Mesenchymal stem cell (in vitro differentiated cells and primary cell): ENCODE measurements around the gene CXCL6.
A peak's percentile ranks its signal among the peaks of the same experiment; 100 is the strongest.

Experiments
- DNase-seq: peaks from one replicate; pipeline ENCODE4 v3.0.0-alpha.2; 2013
- H2AFZ ChIP-seq: one replicate; pipeline ENCODE4 v1.6.1; 2013; ENCODE audit warnings: low read depth, mild to moderate bottlenecking, control low read depth, inconsistent platforms, low read length, moderate library complexity
- H2AK5ac ChIP-seq: 2 replicates; pipeline ENCODE4 v1.6.1; 2013; ENCODE audit warnings: low read length, moderate library complexity, mild to moderate bottlenecking, inconsistent platforms; ENCODE audit not compliant: severe bottlenecking
- H2BK120ac ChIP-seq: one replicate; pipeline ENCODE4 v1.6.1; 2013; ENCODE audit warnings: low read depth, mild to moderate bottlenecking, inconsistent platforms, low read length, moderate library complexity
- H2BK12ac ChIP-seq, 2 experiments: one replicate each; pipeline ENCODE4 v1.6.1; 2013; ENCODE audit warnings: inconsistent platforms in 2 of 2, low read length in 2 of 2, mild to moderate bottlenecking in 2 of 2, moderate library complexity in 2 of 2, control low read depth in 1 of 2
- H2BK15ac ChIP-seq: one replicate; pipeline ENCODE4 v1.6.1; 2013; ENCODE audit warnings: mild to moderate bottlenecking, low read depth, inconsistent platforms; ENCODE audit not compliant: poor library complexity, severe bottlenecking
- H2BK5ac ChIP-seq: 2 replicates; pipeline ENCODE4 v1.6.1; 2013; ENCODE audit warnings: low read depth, mild to moderate bottlenecking, low read length, control low read depth, inconsistent platforms; ENCODE audit not compliant: poor library complexity, severe bottlenecking
- H3K14ac ChIP-seq, 2 experiments: one replicate each; pipeline ENCODE4 v1.6.1; 2013; ENCODE audit warnings: inconsistent platforms in 2 of 2, low read length in 2 of 2, control low read depth in 1 of 2, mild to moderate bottlenecking in 1 of 2, moderate library complexity in 1 of 2
- H3K18ac ChIP-seq, 2 experiments: one replicate each; pipeline ENCODE4 v1.6.1; 2013; ENCODE audit warnings: inconsistent platforms in 2 of 2, low read length in 2 of 2, control low read depth in 1 of 2, low read depth in 1 of 2, mild to moderate bottlenecking in 1 of 2
- H3K23ac ChIP-seq, 2 experiments: one replicate each; pipeline ENCODE4 v1.6.1; 2013; ENCODE audit warnings: inconsistent platforms in 2 of 2, low read length in 2 of 2, mild to moderate bottlenecking in 2 of 2, moderate library complexity in 2 of 2, control low read depth in 1 of 2
- H3K27ac ChIP-seq: 2 replicates; pipeline ENCODE4 v1.5.1; 2013; ENCODE audit warnings: mild to moderate bottlenecking, moderate library complexity, low read length, control low read depth, inconsistent platforms; ENCODE audit not compliant: poor library complexity, severe bottlenecking
- H3K27me3 ChIP-seq, 2 experiments: 2 replicates each; pipeline versions ENCODE4 v1.6.1 to v1.7.0; 2013; ENCODE audit warnings: low read length in 2 of 2, mild to moderate bottlenecking in 2 of 2, moderate library complexity in 2 of 2, control low read depth in 1 of 2, inconsistent platforms in 1 of 2; ENCODE audit not compliant: control insufficient read depth in 1 of 2, insufficient read depth in 1 of 2
- H3K36me3 ChIP-seq, 2 experiments: 2 replicates each; pipeline versions ENCODE4 v1.6.1 to v1.7.0; 2013; ENCODE audit warnings: low read length in 2 of 2, control low read depth in 1 of 2, inconsistent platforms in 1 of 2, low read depth in 1 of 2, mild to moderate bottlenecking in 1 of 2; ENCODE audit not compliant: insufficient read depth in 2 of 2, control insufficient read depth in 1 of 2
- H3K4ac ChIP-seq, 2 experiments: one replicate each; pipeline ENCODE4 v1.6.1; 2013; ENCODE audit warnings: inconsistent platforms in 2 of 2, low read length in 2 of 2, mild to moderate bottlenecking in 2 of 2, moderate library complexity in 2 of 2, control low read depth in 1 of 2, low read depth in 1 of 2
- H3K4me1 ChIP-seq: 2 replicates; pipeline ENCODE4 v1.6.1; 2013; ENCODE audit warnings: low read depth, low read length, control low read depth; ENCODE audit not compliant: control insufficient read depth, insufficient read depth
- H3K4me2 ChIP-seq: 2 replicates; pipeline ENCODE4 v1.6.1; 2013; ENCODE audit warnings: low read length, mild to moderate bottlenecking, inconsistent platforms; ENCODE audit not compliant: poor library complexity, severe bottlenecking
- H3K4me3 ChIP-seq, 2 experiments: 2 replicates each; pipeline versions ENCODE4 v1.5.1 to v1.7.0; 2013; ENCODE audit warnings: low read length in 2 of 2, mild to moderate bottlenecking in 2 of 2, control low read depth in 1 of 2, low read depth in 1 of 2; ENCODE audit not compliant: insufficient read depth in 1 of 2
- H3K79me1 ChIP-seq: replicated peaks from 2 replicates; pipeline ENCODE4 v1.6.1; 2013; ENCODE audit warnings: mild to moderate bottlenecking, control low read depth, low read length, inconsistent platforms; ENCODE audit not compliant: poor library complexity, severe bottlenecking
- H3K9ac ChIP-seq: 2 replicates; pipeline ENCODE4 v1.7.0; 2013; ENCODE audit warnings: mild to moderate bottlenecking, low read length, moderate library complexity
- H3K9me3 ChIP-seq: 2 replicates; pipeline ENCODE4 v1.7.0; 2013; ENCODE audit warnings: mild to moderate bottlenecking, low read length; ENCODE audit not compliant: control insufficient read depth
- H4K8ac ChIP-seq: one replicate; pipeline ENCODE4 v1.6.1; 2013; ENCODE audit warnings: inconsistent platforms, mild to moderate bottlenecking, low read length, moderate library complexity
- H4K91ac ChIP-seq: one replicate; pipeline ENCODE4 v1.6.1; 2013; ENCODE audit warnings: mild to moderate bottlenecking, low read length, inconsistent platforms
- WGBS: methylation state at CpG from one replicate; pipeline ENCODE4 v1.1.7; 2013; ENCODE audit warnings: mixed read lengths; 5-methylcytosine and 5-hydroxymethylcytosine counted together

CXCL6 gene

DNA sequence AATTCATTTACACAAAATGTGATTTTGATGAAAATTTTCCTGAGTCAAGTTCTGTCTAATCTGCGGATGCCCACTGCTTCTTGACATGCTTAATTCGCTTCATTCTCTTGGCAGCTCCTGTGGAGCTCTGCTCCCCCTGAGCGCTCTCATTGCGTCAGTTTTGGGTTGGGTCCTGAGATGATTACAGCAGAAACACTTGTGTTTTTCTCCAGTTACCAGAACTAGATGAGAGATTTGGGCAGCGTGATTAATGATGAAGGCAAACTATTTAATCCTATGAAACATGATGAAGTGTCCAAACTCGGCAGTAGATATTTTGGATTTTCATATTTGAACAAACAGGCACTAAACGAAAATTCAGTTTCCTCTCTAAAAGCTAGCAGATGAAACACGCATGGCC is 28.5 kb downstream of the CXCL6 start:
- H4K91ac ChIP-seq: no peak overlapping the region
- no peaks in the 10 kb centered on the region for H3K79me1 ChIP-seq
- no peak overlapping the region for H3K4me3 ChIP-seq
- H2AFZ ChIP-seq: no peak overlapping the region
- H3K27me3 ChIP-seq: no peaks in the 10 kb centered on the region
- H3K4me1 ChIP-seq: peaks cover 6% of the 10 kb centered on the region
- H4K8ac ChIP-seq: no peak overlapping the region
- peak overlapping the region in 1 of 2 experiments; percentile 7 for H3K4ac ChIP-seq
- no peak overlapping the region for H3K4me2 ChIP-seq
- no peak overlapping the region for H3K23ac ChIP-seq
- H3K14ac ChIP-seq: no peak overlapping the region
- no peaks in the 10 kb centered on the region for H3K9me3 ChIP-seq
- no peak overlapping the region for H2BK5ac ChIP-seq
- no peak overlapping the region for H2BK12ac ChIP-seq
- no peak overlapping the region for H2BK15ac ChIP-seq
- no peak overlapping the region for H3K27ac ChIP-seq
- H3K36me3 ChIP-seq: no peaks in the 10 kb centered on the region
- no peak for DNase-seq
- no peak overlapping the region for H3K9ac ChIP-seq
- no peak overlapping the region for H2AK5ac ChIP-seq
- H3K18ac ChIP-seq: peak overlapping the region in 1 of 2 experiments; percentile 67
- WGBS: 97% methylated on average over 8 of the region's 8 CpGs
- no peak overlapping the region for H2BK120ac ChIP-seq

DNA sequence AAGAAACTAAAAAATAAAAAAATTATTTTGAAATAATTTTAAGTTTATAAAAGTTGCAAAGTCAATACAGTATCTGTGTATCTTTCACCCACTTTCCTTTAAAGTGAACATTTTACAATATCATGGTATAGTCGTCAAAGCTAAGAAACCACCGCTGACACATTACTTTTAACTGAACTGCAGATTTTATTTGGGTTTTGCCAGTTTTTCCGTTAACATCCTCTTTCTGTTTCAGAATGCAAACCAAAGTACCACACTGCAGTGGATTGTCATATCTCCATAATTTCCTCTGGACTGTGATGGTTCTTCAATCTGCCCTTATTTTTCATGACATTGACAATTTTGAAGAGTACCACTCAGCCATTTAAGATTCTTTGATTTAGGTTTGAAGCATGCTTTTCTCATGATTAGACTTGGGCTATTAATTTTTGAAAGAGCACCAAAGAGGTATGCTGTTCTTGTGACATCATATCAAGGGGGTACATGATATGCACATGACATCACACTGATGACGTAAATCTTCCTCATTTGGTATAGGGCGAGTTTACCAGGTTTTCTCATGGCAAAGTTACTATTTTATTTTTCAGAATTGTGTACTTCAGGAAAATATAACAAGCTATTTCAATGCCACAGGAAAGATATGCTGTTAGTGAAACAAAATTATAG is 29.1 kb downstream of the CXCL6 start:
- Histone ChIP-seq H3K27me3 (no peaks in the 10 kb centered on the region), H4K91ac (no peak overlapping the region), H3K4me3 (no peak overlapping the region), H3K36me3 (no peaks in the 10 kb centered on the region), H3K79me1 (no peaks in the 10 kb centered on the region), H3K9ac (no peak overlapping the region), H2BK120ac (no peak overlapping the region), H3K23ac (no peak overlapping the region), H3K18ac (no peak overlapping the region), H3K4ac (no peak overlapping the region), H3K9me3 (no peaks in the 10 kb centered on the region), H3K14ac (no peak overlapping the region), H2BK15ac (no peak overlapping the region), H2BK5ac (no peak overlapping the region), H2AFZ (no peak overlapping the region), H3K27ac (no peak overlapping the region), H2AK5ac (no peak overlapping the region), H3K4me2 (no peak overlapping the region), H2BK12ac (peak overlapping the region in 1 of 2 experiments; percentile 29), H4K8ac (no peak overlapping the region), H3K4me1 (peaks cover 6% of the 10 kb centered on the region)
- DNase-seq: no peak
- 98% methylated on average over 4 of the region's 5 CpGs for WGBS

DNA sequence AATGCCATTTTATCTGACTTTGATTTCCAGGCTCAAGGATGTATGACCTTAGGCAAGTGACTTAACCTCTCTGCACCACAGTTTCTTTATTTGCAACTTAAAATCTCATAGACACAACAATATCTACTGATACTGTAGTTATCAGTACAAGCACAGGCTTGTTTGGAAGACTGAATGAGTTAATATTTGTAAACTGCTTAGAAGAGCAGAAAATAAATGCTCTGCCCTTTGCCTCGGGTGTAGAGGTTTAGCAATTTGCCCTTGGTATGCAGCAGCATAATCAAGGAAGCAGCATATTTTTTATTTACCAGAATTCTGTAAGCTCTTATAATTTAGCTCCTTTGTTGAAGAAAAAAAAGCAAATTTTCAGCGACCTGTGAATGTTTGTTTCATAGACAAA is 29.8 kb downstream of the CXCL6 start:
- H2BK120ac ChIP-seq: no peak overlapping the region
- no peak overlapping the region for H3K27ac ChIP-seq
- no peak overlapping the region for H2BK5ac ChIP-seq
- H3K23ac ChIP-seq: no peak overlapping the region
- no peak overlapping the region for H2AK5ac ChIP-seq
- H3K27me3 ChIP-seq: no peaks in the 10 kb centered on the region
- H3K4me3 ChIP-seq: no peak overlapping the region
- H3K79me1 ChIP-seq: no peaks in the 10 kb centered on the region
- H3K4ac ChIP-seq: no peak overlapping the region
- H3K36me3 ChIP-seq: no peaks in the 10 kb centered on the region
- DNase-seq: no peak
- no peaks in the 10 kb centered on the region for H3K9me3 ChIP-seq
- no peak overlapping the region for H3K14ac ChIP-seq
- peaks cover 6% of the 10 kb centered on the region for H3K4me1 ChIP-seq
- no peak overlapping the region for H4K91ac ChIP-seq
- H3K9ac ChIP-seq: no peak overlapping the region
- H2AFZ ChIP-seq: no peak overlapping the region
- H2BK12ac ChIP-seq: no peak overlapping the region
- H2BK15ac ChIP-seq: no peak overlapping the region
- WGBS: no CpG with 5 or more reads among the region's 2 CpGs
- H3K18ac ChIP-seq: no peak overlapping the region
- H3K4me2 ChIP-seq: no peak overlapping the region
- no peak overlapping the region for H4K8ac ChIP-seq

DNA sequence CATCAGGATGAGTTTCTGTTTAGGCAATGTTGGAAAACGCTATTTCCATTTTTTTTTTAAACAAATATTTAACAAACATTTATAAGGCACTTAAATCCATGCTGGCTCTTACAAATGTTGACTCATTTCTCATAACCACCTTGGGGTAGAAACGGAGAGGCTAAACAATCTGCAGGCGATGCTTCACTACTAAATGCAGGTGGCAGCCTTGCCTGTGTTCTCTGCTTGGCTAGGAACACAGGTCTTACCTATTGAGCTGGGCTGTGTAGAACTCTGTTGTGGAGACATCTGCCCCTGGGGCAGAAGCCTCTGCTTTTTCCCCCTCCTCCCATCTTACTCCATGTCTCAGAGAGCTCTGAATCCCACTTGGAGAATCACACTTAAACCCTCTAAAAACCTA is 31.3 kb downstream of the CXCL6 start:
- peaks cover 5% of the 10 kb centered on the region for H3K4me1 ChIP-seq
- no peaks in the 10 kb centered on the region for H3K36me3 ChIP-seq
- peak overlapping the region; percentile 70 for H4K8ac ChIP-seq
- peak overlapping the region; percentile 19 for H4K91ac ChIP-seq
- no peaks in the 10 kb centered on the region for H3K9me3 ChIP-seq
- H2BK5ac ChIP-seq: no peak overlapping the region
- peak overlapping the region in 1 of 2 experiments; percentile 20 for H3K4ac ChIP-seq
- H2BK120ac ChIP-seq: peak overlapping the region; percentile 52
- no peak overlapping the region for H2AFZ ChIP-seq
- H2BK15ac ChIP-seq: peak overlapping the region; percentile 29
- no peak overlapping the region for H3K23ac ChIP-seq
- H3K18ac ChIP-seq: peak overlapping the region; percentile 58 to 91
- peak overlapping the region; percentile 1 for H2AK5ac ChIP-seq
- H2BK12ac ChIP-seq: peak overlapping the region; percentile 65 to 93
- no peaks in the 10 kb centered on the region for H3K27me3 ChIP-seq
- H3K27ac ChIP-seq: peak overlapping the region; percentile 85
- no peak overlapping the region for H3K4me2 ChIP-seq
- no peak overlapping the region for H3K4me3 ChIP-seq
- H3K79me1 ChIP-seq: no peaks in the 10 kb centered on the region
- DNase-seq: peak; percentile 31
- 58% methylated on average over 2 of the region's 3 CpGs for WGBS
- no peak overlapping the region for H3K9ac ChIP-seq
- H3K14ac ChIP-seq: no peak overlapping the region
